Measurements from ENCODE around the gene GOLGA3. TPM values are rescaled to one million over a fixed set of nuclear protein-coding genes. Genes with fewer than 3 reads are reported as not detected.

The GOLGA3 gene
- total and polyA plus RNA-seq, 2 donors (not counting 1 experiment from before 2014, with no cell fraction given) = 32.7 to 66.0 TPM

- no peak overlapping the region for H3K4me3 Mint-ChIP-seq
- no peak overlapping the region for H3K27ac Mint-ChIP-seq
- no peak overlapping the region for H2AFZ ChIP-seq (ENCODE audit: insufficient read depth, low read depth, low read length, poor library complexity, severe bottlenecking)
- H3K9ac ChIP-seq (ENCODE audit: low read length) = no peak overlapping the region
- peaks cover 1 to 74% of the 10 kb centered on the region in 2 experiments for H3K36me3 ChIP-seq (replicated peaks in 1 of 2; ENCODE audit: control extremely low read depth in 1 of 2, control insufficient read depth in 1 of 2, extremely low read depth in 1 of 2, insufficient read depth in 2 of 2, low read length in 1 of 2)
- ATAC-seq (ENCODE audit: low read depth) (no peak), DNase-seq (no peak)
- POLR2A ChIA-PET = no interaction called here
- H3K4me3 ChIP-seq (ENCODE audit: control extremely low read depth in 1 of 5, extremely low read depth in 1 of 5, insufficient read depth in 1 of 5, low read depth in 2 of 5, low read length in 4 of 5) = no peak overlapping the region
- peaks cover 6% of the 10 kb centered on the region for H4K20me1 ChIP-seq (ENCODE audit: control insufficient read depth, insufficient read depth, low read length, poor library complexity, severe bottlenecking)
- no peaks in the 10 kb centered on the region for H3K27me3 Mint-ChIP-seq
- peaks cover 14% of the 10 kb centered on the region for H3K79me2 ChIP-seq (ENCODE audit: control insufficient read depth, insufficient read depth, low read length)
- no peaks in the 10 kb centered on the region for H3K4me1 Mint-ChIP-seq
- CTCF ChIA-PET = no interaction called here
- H3K4me1 ChIP-seq (ENCODE audit: control insufficient read depth in 2 of 2, insufficient read depth in 2 of 2, low read length in 2 of 2) = no peaks in the 10 kb centered on the region
- H3K27me3 ChIP-seq (replicated peaks in 1 of 4; ENCODE audit: control extremely low read depth in 1 of 4, control insufficient read depth in 3 of 4, insufficient read depth in 4 of 4, low read length in 3 of 4) = no peaks in the 10 kb centered on the region
- no peaks in the 10 kb centered on the region for H3K9me3 Mint-ChIP-seq (ENCODE audit: insufficient read depth)
- no peak overlapping the region for H3K4me2 ChIP-seq (replicated peaks; ENCODE audit: low read depth, low read length, poor library complexity, severe bottlenecking)
- 99% methylated on average over 12 of the region's 12 CpGs for WGBS (ENCODE audit: insufficient coverage)
- H3K27ac ChIP-seq (ENCODE audit: low read length in 2 of 2) = no peak overlapping the region
- H3K9me3 ChIP-seq (ENCODE audit: control extremely low read depth in 1 of 3, control insufficient read depth in 2 of 3, insufficient read depth in 1 of 3, low read length in 2 of 3) = no peaks in the 10 kb centered on the region
- intact Hi-C loops (cut with micrococcal nuclease) = no loop called here
- no peak for TF ChIP-seq EZH2 (IDR thresholded peaks at IDR 0.05; ENCODE audit: borderline replicate concordance, insufficient read depth, low read depth, low read length, poor library complexity, severe bottlenecking)
- TF ChIP-seq CTCF (IDR thresholded peaks at IDR 0.05) = no peak
These were observed 102.3 kb downstream of the GOLGA3 start for GRCh38 chr12:132726386-132726785.

DNA sequence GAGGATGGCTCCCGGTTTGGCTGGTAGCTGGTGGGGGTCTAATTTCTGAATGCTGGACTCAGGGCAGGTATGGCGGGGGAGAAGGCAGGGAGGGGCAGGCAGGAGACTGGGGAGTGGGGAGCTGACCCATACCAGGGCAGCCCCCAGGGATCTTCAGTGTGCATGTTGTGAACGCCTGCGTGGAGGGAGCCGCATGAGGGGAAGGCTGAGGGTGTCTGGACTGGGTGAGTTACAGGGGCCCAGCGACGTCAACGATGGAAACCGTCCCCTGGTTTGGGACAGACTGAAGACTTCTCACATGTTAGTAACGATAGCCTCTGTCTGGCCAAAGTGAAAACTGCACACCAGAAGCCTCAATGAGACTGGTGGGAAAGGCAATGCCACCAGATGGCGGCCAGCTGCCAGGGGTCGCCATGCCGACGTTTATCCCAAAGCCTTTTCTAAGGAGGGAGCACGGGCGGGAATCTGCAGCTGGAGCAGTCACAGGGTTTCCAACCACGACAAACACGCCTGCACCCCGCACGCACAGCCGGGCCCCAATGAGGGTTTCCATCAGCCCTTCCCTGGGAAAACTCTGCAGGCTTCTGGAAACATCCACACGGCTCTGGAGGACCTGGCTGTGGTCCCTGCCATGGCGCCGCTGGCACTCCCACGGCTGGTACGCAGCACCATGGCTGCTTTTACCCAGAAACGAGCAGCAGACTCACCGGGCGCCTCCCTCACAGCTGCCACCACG lies 104.0 kb downstream of the GOLGA3 start:
- Histone ChIP-seq H3K27me3 (replicated peaks in 1 of 4; ENCODE audit: control extremely low read depth in 1 of 4, control insufficient read depth in 3 of 4, insufficient read depth in 4 of 4, low read length in 3 of 4) (no peaks in the 10 kb centered on the region), H3K9me3 (ENCODE audit: control extremely low read depth in 1 of 3, control insufficient read depth in 2 of 3, insufficient read depth in 1 of 3, low read length in 2 of 3) (no peaks in the 10 kb centered on the region), H4K20me1 (ENCODE audit: control insufficient read depth, insufficient read depth, low read length, poor library complexity, severe bottlenecking) (peaks cover 17% of the 10 kb centered on the region), H3K79me2 (ENCODE audit: control insufficient read depth, insufficient read depth, low read length) (peaks cover 14% of the 10 kb centered on the region), H3K4me3 (ENCODE audit: control extremely low read depth in 1 of 5, extremely low read depth in 1 of 5, insufficient read depth in 1 of 5, low read depth in 2 of 5, low read length in 4 of 5) (no peak overlapping the region), H3K27ac (ENCODE audit: low read length in 2 of 2) (no peak overlapping the region), H3K4me2 (replicated peaks; ENCODE audit: low read depth, low read length, poor library complexity, severe bottlenecking) (no peak overlapping the region), H3K9ac (ENCODE audit: low read length) (no peak overlapping the region), H3K4me1 (ENCODE audit: control insufficient read depth in 2 of 2, insufficient read depth in 2 of 2, low read length in 2 of 2) (no peaks in the 10 kb centered on the region), H2AFZ (ENCODE audit: insufficient read depth, low read depth, low read length, poor library complexity, severe bottlenecking) (no peak overlapping the region), H3K36me3 (replicated peaks in 1 of 2; ENCODE audit: control extremely low read depth in 1 of 2, control insufficient read depth in 1 of 2, extremely low read depth in 1 of 2, insufficient read depth in 2 of 2, low read length in 1 of 2) (peaks cover 1 to 69% of the 10 kb centered on the region in 2 experiments)
- Mint-ChIP-seq H3K4me1 (no peaks in the 10 kb centered on the region), H3K9me3 (ENCODE audit: insufficient read depth) (no peaks in the 10 kb centered on the region), H3K4me3 (no peak overlapping the region), H3K27ac (no peak overlapping the region), H3K27me3 (no peaks in the 10 kb centered on the region)
- ATAC-seq (ENCODE audit: low read depth) (no peak), DNase-seq (no peak)
- CTCF ChIA-PET = no interaction called here
- intact Hi-C loops (cut with micrococcal nuclease) = no loop called here
- 98% methylated on average over 30 of the region's 30 CpGs for WGBS (ENCODE audit: insufficient coverage)
- TF ChIP-seq CTCF (IDR thresholded peaks at IDR 0.05) = no peak
- TF ChIP-seq EZH2 (IDR thresholded peaks at IDR 0.05; ENCODE audit: borderline replicate concordance, insufficient read depth, low read depth, low read length, poor library complexity, severe bottlenecking) = no peak
- POLR2A ChIA-PET = no interaction called here

Measured in B cell (primary cell).